ENCODE data around the gene CRYL1.
A peak's percentile ranks its signal among the peaks of the same experiment; 100 is the strongest.

DNA sequence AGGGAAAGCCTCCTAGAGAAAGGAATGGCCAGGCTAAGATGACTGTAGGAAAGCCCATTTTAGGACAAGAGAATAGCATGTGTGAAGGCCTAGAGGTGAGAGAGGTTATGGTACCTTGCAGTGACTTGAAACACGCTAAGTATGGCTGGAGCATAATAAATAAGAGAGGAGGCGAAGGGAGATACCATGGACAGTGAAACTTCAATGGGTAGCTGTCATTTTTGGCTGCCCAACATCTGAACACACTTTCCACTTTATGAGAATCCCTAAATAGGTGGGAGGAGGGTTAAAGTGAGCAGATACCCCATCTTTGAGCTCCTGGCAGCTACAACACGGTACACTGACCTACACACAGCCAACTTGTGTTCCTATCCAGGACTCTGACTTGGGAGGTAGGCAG lies 33.3 kb upstream of the CRYL1 start:
- TF ChIP-seq TAF1 (IDR thresholded peaks at IDR 0.05; ENCODE audit: borderline replicate concordance, low read depth, low read length) (no peak), CHD2 (IDR thresholded peaks at IDR 0.05; ENCODE audit: low read length, partially characterized antibody) (no peak)
- TF ChIP-seq, protein P1, sequence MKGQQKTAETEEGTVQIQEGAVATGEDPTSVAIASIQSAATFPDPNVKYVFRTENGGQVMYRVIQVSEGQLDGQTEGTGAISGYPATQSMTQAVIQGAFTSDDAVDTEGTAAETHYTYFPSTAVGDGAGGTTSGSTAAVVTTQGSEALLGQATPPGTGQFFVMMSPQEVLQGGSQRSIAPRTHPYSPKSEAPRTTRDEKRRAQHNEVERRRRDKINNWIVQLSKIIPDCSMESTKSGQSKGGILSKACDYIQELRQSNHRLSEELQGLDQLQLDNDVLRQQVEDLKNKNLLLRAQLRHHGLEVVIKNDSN (IDR thresholded peaks at IDR 0.05; ENCODE audit: borderline replicate concordance, low read depth), result no peak
- TF ChIP-seq, protein P2, sequence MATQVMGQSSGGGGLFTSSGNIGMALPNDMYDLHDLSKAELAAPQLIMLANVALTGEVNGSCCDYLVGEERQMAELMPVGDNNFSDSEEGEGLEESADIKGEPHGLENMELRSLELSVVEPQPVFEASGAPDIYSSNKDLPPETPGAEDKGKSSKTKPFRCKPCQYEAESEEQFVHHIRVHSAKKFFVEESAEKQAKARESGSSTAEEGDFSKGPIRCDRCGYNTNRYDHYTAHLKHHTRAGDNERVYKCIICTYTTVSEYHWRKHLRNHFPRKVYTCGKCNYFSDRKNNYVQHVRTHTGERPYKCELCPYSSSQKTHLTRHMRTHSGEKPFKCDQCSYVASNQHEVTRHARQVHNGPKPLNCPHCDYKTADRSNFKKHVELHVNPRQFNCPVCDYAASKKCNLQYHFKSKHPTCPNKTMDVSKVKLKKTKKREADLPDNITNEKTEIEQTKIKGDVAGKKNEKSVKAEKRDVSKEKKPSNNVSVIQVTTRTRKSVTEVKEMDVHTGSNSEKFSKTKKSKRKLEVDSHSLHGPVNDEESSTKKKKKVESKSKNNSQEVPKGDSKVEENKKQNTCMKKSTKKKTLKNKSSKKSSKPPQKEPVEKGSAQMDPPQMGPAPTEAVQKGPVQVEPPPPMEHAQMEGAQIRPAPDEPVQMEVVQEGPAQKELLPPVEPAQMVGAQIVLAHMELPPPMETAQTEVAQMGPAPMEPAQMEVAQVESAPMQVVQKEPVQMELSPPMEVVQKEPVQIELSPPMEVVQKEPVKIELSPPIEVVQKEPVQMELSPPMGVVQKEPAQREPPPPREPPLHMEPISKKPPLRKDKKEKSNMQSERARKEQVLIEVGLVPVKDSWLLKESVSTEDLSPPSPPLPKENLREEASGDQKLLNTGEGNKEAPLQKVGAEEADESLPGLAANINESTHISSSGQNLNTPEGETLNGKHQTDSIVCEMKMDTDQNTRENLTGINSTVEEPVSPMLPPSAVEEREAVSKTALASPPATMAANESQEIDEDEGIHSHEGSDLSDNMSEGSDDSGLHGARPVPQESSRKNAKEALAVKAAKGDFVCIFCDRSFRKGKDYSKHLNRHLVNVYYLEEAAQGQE (IDR thresholded peaks at IDR 0.05; ENCODE audit: low read depth, low read length), result peak; percentile 56; the same call in 1 of the 2 replicates
- TF ChIP-seq, protein P3, sequence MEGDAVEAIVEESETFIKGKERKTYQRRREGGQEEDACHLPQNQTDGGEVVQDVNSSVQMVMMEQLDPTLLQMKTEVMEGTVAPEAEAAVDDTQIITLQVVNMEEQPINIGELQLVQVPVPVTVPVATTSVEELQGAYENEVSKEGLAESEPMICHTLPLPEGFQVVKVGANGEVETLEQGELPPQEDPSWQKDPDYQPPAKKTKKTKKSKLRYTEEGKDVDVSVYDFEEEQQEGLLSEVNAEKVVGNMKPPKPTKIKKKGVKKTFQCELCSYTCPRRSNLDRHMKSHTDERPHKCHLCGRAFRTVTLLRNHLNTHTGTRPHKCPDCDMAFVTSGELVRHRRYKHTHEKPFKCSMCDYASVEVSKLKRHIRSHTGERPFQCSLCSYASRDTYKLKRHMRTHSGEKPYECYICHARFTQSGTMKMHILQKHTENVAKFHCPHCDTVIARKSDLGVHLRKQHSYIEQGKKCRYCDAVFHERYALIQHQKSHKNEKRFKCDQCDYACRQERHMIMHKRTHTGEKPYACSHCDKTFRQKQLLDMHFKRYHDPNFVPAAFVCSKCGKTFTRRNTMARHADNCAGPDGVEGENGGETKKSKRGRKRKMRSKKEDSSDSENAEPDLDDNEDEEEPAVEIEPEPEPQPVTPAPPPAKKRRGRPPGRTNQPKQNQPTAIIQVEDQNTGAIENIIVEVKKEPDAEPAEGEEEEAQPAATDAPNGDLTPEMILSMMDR (IDR thresholded peaks at IDR 0.05), result no peak

Measured in SK-N-SH (cell line).